NOMO-1 treated with dmso at 0.1 percent for 144 hours (cell line): ENCODE data around the gene SUSD6.
"Not testable (repeated sequence)": the region's sequence is repeated elsewhere in the genome, so short reads cannot be mapped to it uniquely, and the experiment has no call there.

ENCODE experiments used
- DNase-seq: peaks from one replicate; lab custom pipeline; 2025; ENCODE audit not compliant: unreplicated experiment; lab: John Stamatoyannopoulos, UW

The SUSD6 gene

GRCh38 chr14:69647642-69648041, 36.2 kb downstream of the SUSD6 start:
- DNase-seq: not testable (repeated sequence)

- DNase-seq: peak; percentile 48
Observed at GRCh38 chr14:69648480-69649451, 37.4 kb downstream of the SUSD6 start.

GRCh38 chr14:69650948-69651369, 39.6 kb downstream of the SUSD6 start:
- DNase-seq: no peak

- DNase-seq: no peak
Observed at GRCh38 chr14:69651664-69652063, 40.3 kb downstream of the SUSD6 start.

GRCh38 chr14:69652942-69653684, 41.7 kb downstream of the SUSD6 start:
- DNase-seq: peak; percentile 57

GRCh38 chr14:69654116-69654515, 42.7 kb downstream of the SUSD6 start:
- DNase-seq: no peak

GRCh38 chr14:69657950-69658355, 46.6 kb downstream of the SUSD6 start:
- DNase-seq: no peak

GRCh38 chr14:69658664-69659261, 47.4 kb downstream of the SUSD6 start:
- no peak for DNase-seq

GRCh38 chr14:69660344-69661193, 49.2 kb downstream of the SUSD6 start:
- no peak for DNase-seq

- DNase-seq: no peak
Observed at GRCh38 chr14:69661194-69661537, 49.8 kb downstream of the SUSD6 start.

GRCh38 chr14:69662636-69663299, 51.4 kb downstream of the SUSD6 start:
- no peak for DNase-seq

GRCh38 chr14:69663300-69663643, 51.9 kb downstream of the SUSD6 start:
- DNase-seq: no peak

- no peak for DNase-seq
Observed at GRCh38 chr14:69664265-69664664, 52.9 kb downstream of the SUSD6 start.

- DNase-seq: no peak
Observed at GRCh38 chr14:69664865-69665526, 53.6 kb downstream of the SUSD6 start.

GRCh38 chr14:69665631-69666030, 54.2 kb downstream of the SUSD6 start:
- no peak for DNase-seq

GRCh38 chr14:69666112-69666511, 54.7 kb downstream of the SUSD6 start:
- no peak for DNase-seq

GRCh38 chr14:69666690-69667211, 55.4 kb downstream of the SUSD6 start:
- no peak for DNase-seq

GRCh38 chr14:69667938-69668335, 56.5 kb downstream of the SUSD6 start:
- no peak for DNase-seq

GRCh38 chr14:69669375-69669774, 58.0 kb downstream of the SUSD6 start:
- no peak for DNase-seq

- no peak for DNase-seq
Observed at GRCh38 chr14:69670093-69670492, 58.7 kb downstream of the SUSD6 start.
